ENCODE data around the gene ABCC10. TPM values are rescaled to one million over a fixed set of nuclear protein-coding genes. Genes with fewer than 3 reads are reported as not detected.
"Not testable (repeated sequence)": the region's sequence is repeated elsewhere in the genome, so short reads cannot be mapped to it uniquely, and the experiment has no call there.

ABCC10 gene
- total RNA-seq, 1 experiment from 2014 or later, result 25.9 TPM

GRCh38 chr6:43496370-43497128 is 69.2 kb downstream of the ABCC10 start:
- Mint-ChIP-seq H3K9me3 (ENCODE audit: unreplicated experiment) (no peaks in the 10 kb centered on the region), H3K27me3 (ENCODE audit: insufficient read depth, unreplicated experiment) (no peaks in the 10 kb centered on the region), H3K36me3 (ENCODE audit: insufficient read depth, unreplicated experiment) (peaks cover 57% of the 10 kb centered on the region), H3K4me3 (ENCODE audit: unreplicated experiment) (peak overlapping the region; percentile 43), H3K27ac (ENCODE audit: low read depth, unreplicated experiment) (peak overlapping the region; percentile 88), H3K4me1 (ENCODE audit: insufficient read depth, unreplicated experiment) (peaks cover 53% of the 10 kb centered on the region)
- peak; percentile 88 for DNase-seq (ENCODE audit: unreplicated experiment)
- peak; percentile 91 for TF ChIP-seq CTCF (IDR thresholded peaks at IDR 0.05; ENCODE audit: unreplicated experiment)
- POLR2A ChIA-PET, result interaction anchor here (0.6 to 9.6 kb wide), 23 partner anchors 10 to 486 kb away, joined by 3 to 209 read pairs (median 6); partner anchors contain the start of genes ABCC10, DLK2, LRRC73 and POLR1C
- CTCF ChIA-PET, result interaction anchor here (0.6 to 9.0 kb wide), 36 partner anchors 9 to 666 kb away, joined by 3 to 102 read pairs (median 4); partner anchors contain the start of genes DLK2, TJAP1, YIPF3 and ZNF318
- BruUV-seq (replicated peaks), result no TSS peak
- intact Hi-C loops (cut with micrococcal nuclease), result loop anchor here (1.0 to 5.0 kb wide), 4 partner anchors 16 to 594 kb away; partner anchors contain the start of gene ZNF318

- H3K4me1 Mint-ChIP-seq (ENCODE audit: insufficient read depth, unreplicated experiment), result peaks cover 49% of the 10 kb centered on the region
- H3K4me3 Mint-ChIP-seq (ENCODE audit: unreplicated experiment), result peak overlapping the region; percentile 43
- intact Hi-C loops (cut with micrococcal nuclease), result loop anchor here (2.0 to 5.0 kb wide), 3 partner anchors 16 to 595 kb away; partner anchors contain the start of gene ZNF318
- no peak for DNase-seq (ENCODE audit: unreplicated experiment)
- no peaks in the 10 kb centered on the region for H3K27me3 Mint-ChIP-seq (ENCODE audit: insufficient read depth, unreplicated experiment)
- peak overlapping the region; percentile 88 for H3K27ac Mint-ChIP-seq (ENCODE audit: low read depth, unreplicated experiment)
- POLR2A ChIA-PET, result interaction anchor here (0.6 to 9.6 kb wide), 14 partner anchors 10 to 487 kb away, joined by 3 to 209 read pairs (median 13); partner anchors contain the start of genes DLK2, LRRC73, POLR1C and TJAP1
- no peaks in the 10 kb centered on the region for H3K9me3 Mint-ChIP-seq (ENCODE audit: unreplicated experiment)
- TF ChIP-seq CTCF (IDR thresholded peaks at IDR 0.05; ENCODE audit: unreplicated experiment), result no peak
- CTCF ChIA-PET, result interaction anchor here (0.5 to 9.0 kb wide), 25 partner anchors 8 to 1097 kb away, joined by 3 to 102 read pairs (median 5); partner anchors contain the start of genes DLK2, TJAP1 and YIPF3
- no TSS peak for BruUV-seq (replicated peaks)
- peaks cover 63% of the 10 kb centered on the region for H3K36me3 Mint-ChIP-seq (ENCODE audit: insufficient read depth, unreplicated experiment)
Observed at GRCh38 chr6:43497129-43497396, 69.7 kb downstream of the ABCC10 start.

- Mint-ChIP-seq H3K36me3 (ENCODE audit: insufficient read depth, unreplicated experiment) (peaks cover 69% of the 10 kb centered on the region), H3K27ac (ENCODE audit: low read depth, unreplicated experiment) (peak overlapping the region; percentile 88), H3K4me1 (ENCODE audit: insufficient read depth, unreplicated experiment) (peaks cover 43% of the 10 kb centered on the region), H3K27me3 (ENCODE audit: insufficient read depth, unreplicated experiment) (no peaks in the 10 kb centered on the region), H3K4me3 (ENCODE audit: unreplicated experiment) (peak overlapping the region; percentile 43), H3K9me3 (ENCODE audit: unreplicated experiment) (no peaks in the 10 kb centered on the region)
- BruUV-seq (replicated peaks), result no TSS peak
- ChIA-PET POLR2A (interaction anchor here (0.6 to 9.6 kb wide), 6 partner anchors 9 to 139 kb away, joined by 3 to 209 read pairs (median 4); partner anchors contain the start of genes DLK2, POLR1C, TJAP1 and YIPF3), CTCF (interaction anchor here (0.5 to 9.0 kb wide), 14 partner anchors 8 to 1097 kb away, joined by 3 to 102 read pairs (median 5); partner anchors contain the start of genes DLK2 and TJAP1)
- no peak for DNase-seq (ENCODE audit: unreplicated experiment)
- TF ChIP-seq CTCF (IDR thresholded peaks at IDR 0.05; ENCODE audit: unreplicated experiment), result no peak
- intact Hi-C loops (cut with micrococcal nuclease), result loop anchor here (2.0 to 5.0 kb wide), 3 partner anchors 17 to 595 kb away; partner anchors contain the start of gene ZNF318
Observed at GRCh38 chr6:43497689-43498088, 70.3 kb downstream of the ABCC10 start.

- intact Hi-C loops (cut with micrococcal nuclease), result loop anchor here (5.0 kb wide), 2 partner anchors 131 to 596 kb away; partner anchors contain the start of gene ZNF318
Observed at GRCh38 chr6:43498291-43498690, 71.0 kb downstream of the ABCC10 start.

More at GRCh38 chr6:43498291-43498690, 71.0 kb downstream of the ABCC10 start:
- not testable (repeated sequence) for H3K27ac Mint-ChIP-seq (ENCODE audit: low read depth, unreplicated experiment); DNase-seq (ENCODE audit: unreplicated experiment); BruUV-seq (replicated peaks); H3K27me3 Mint-ChIP-seq (ENCODE audit: insufficient read depth, unreplicated experiment); H3K9me3 Mint-ChIP-seq (ENCODE audit: unreplicated experiment); H3K4me3 Mint-ChIP-seq (ENCODE audit: unreplicated experiment)
- H3K4me1 Mint-ChIP-seq (ENCODE audit: insufficient read depth, unreplicated experiment), result peaks cover 37% of the 10 kb centered on the region
- peaks cover 75% of the 10 kb centered on the region for H3K36me3 Mint-ChIP-seq (ENCODE audit: insufficient read depth, unreplicated experiment)
- CTCF ChIA-PET, result interaction anchor here (0.6 to 9.0 kb wide), 7 partner anchors 7 to 109 kb away, joined by 3 to 102 read pairs (median 4); partner anchors contain the start of genes DLK2 and TJAP1
- POLR2A ChIA-PET, result interaction anchor here (0.6 to 9.6 kb wide), 5 partner anchors 8 to 138 kb away, joined by 3 to 209 read pairs (median 4); partner anchors contain the start of genes DLK2, POLR1C, TJAP1 and YIPF3

All from MCF 10A (cell line).